ENCODE data around the gene TRAPPC6A. TPM values are rescaled to one million over a fixed set of nuclear protein-coding genes. Genes with fewer than 3 reads are reported as not detected.

Gene TRAPPC6A
- total RNA-seq, 1 donor from 2014 or later: 14.7 TPM

- Mint-ChIP-seq H3K27ac (ENCODE audit: unreplicated experiment) (no peak overlapping the region), H3K4me1 (ENCODE audit: low read depth, unreplicated experiment) (peaks cover 3% of the 10 kb centered on the region), H3K4me3 (ENCODE audit: unreplicated experiment) (no peak overlapping the region), H3K27me3 (ENCODE audit: low read depth, unreplicated experiment) (peaks cover 35% of the 10 kb centered on the region), H3K36me3 (ENCODE audit: low read depth, unreplicated experiment) (peaks cover 13% of the 10 kb centered on the region), H3K9me3 (ENCODE audit: unreplicated experiment) (peaks cover 3% of the 10 kb centered on the region)
- TF ChIP-seq CTCF (IDR thresholded peaks at IDR 0.05; ENCODE audit: insufficient read depth, low read depth, low read length): no peak
- no peak for TF ChIP-seq EZH2 (IDR thresholded peaks at IDR 0.05; ENCODE audit: insufficient read depth, low read length)
- H3K4me3 ChIP-seq (ENCODE audit: insufficient read depth, low read depth, low read length): no peak overlapping the region
- H2AFZ ChIP-seq (ENCODE audit: low read depth, low read length): no peak overlapping the region
- no peak overlapping the region for H3K9ac ChIP-seq (ENCODE audit: low read length)
- H3K27ac ChIP-seq (ENCODE audit: low read depth, low read length): no peak overlapping the region
- peaks cover 23% of the 10 kb centered on the region for H3K4me1 ChIP-seq (ENCODE audit: insufficient read depth, low read length)
- no peaks in the 10 kb centered on the region for H3K9me3 ChIP-seq (ENCODE audit: insufficient read depth, low read depth, low read length)
- no peaks in the 10 kb centered on the region for H3K36me3 ChIP-seq (ENCODE audit: insufficient read depth, low read length)
- no peak overlapping the region for H3K4me2 ChIP-seq (ENCODE audit: low read length)
- H3K79me2 ChIP-seq (ENCODE audit: insufficient read depth, low read length): no peaks in the 10 kb centered on the region
- H4K20me1 ChIP-seq (ENCODE audit: insufficient read depth, low read length): peaks cover 15% of the 10 kb centered on the region
- peaks cover 16% of the 10 kb centered on the region for H3K27me3 ChIP-seq (ENCODE audit: insufficient read depth, low read length)
- FAIRE-seq (no peak), DNase-seq (ENCODE audit: low read depth) (no peak)
Measured at GRCh38 chr19:45156751-45157150, 21.3 kb downstream of the TRAPPC6A start.

GRCh38 chr19:45156011-45156630 lies 21.9 kb downstream of the TRAPPC6A start:
- peaks cover 8% of the 10 kb centered on the region for H3K9me3 Mint-ChIP-seq (ENCODE audit: unreplicated experiment)
- FAIRE-seq (no peak), DNase-seq (ENCODE audit: low read depth) (no peak)
- Histone ChIP-seq H3K9me3 (ENCODE audit: insufficient read depth, low read depth, low read length) (no peaks in the 10 kb centered on the region), H3K4me2 (ENCODE audit: low read length) (no peak overlapping the region), H3K36me3 (ENCODE audit: insufficient read depth, low read length) (no peaks in the 10 kb centered on the region), H3K4me3 (ENCODE audit: insufficient read depth, low read depth, low read length) (no peak overlapping the region), H2AFZ (ENCODE audit: low read depth, low read length) (no peak overlapping the region), H4K20me1 (ENCODE audit: insufficient read depth, low read length) (peaks cover 22% of the 10 kb centered on the region), H3K27ac (ENCODE audit: low read depth, low read length) (no peak overlapping the region), H3K4me1 (ENCODE audit: insufficient read depth, low read length) (peaks cover 23% of the 10 kb centered on the region), H3K9ac (ENCODE audit: low read length) (no peak overlapping the region), H3K27me3 (ENCODE audit: insufficient read depth, low read length) (peaks cover 17% of the 10 kb centered on the region), H3K79me2 (ENCODE audit: insufficient read depth, low read length) (no peaks in the 10 kb centered on the region)
- H3K27me3 Mint-ChIP-seq (ENCODE audit: low read depth, unreplicated experiment): peaks cover 37% of the 10 kb centered on the region
- peaks cover 14% of the 10 kb centered on the region for H3K36me3 Mint-ChIP-seq (ENCODE audit: low read depth, unreplicated experiment)
- no peak overlapping the region for H3K27ac Mint-ChIP-seq (ENCODE audit: unreplicated experiment)
- peaks cover 3% of the 10 kb centered on the region for H3K4me1 Mint-ChIP-seq (ENCODE audit: low read depth, unreplicated experiment)
- no peak for TF ChIP-seq EZH2 (IDR thresholded peaks at IDR 0.05; ENCODE audit: insufficient read depth, low read length)
- TF ChIP-seq CTCF (IDR thresholded peaks at IDR 0.05; ENCODE audit: insufficient read depth, low read depth, low read length): no peak
- no peak overlapping the region for H3K4me3 Mint-ChIP-seq (ENCODE audit: unreplicated experiment)
